ENCODE measurements around the gene REV3L. TPM values are rescaled to one million over a fixed set of nuclear protein-coding genes. Genes with fewer than 3 reads are reported as not detected.

Gene REV3L
- total RNA-seq, 1 experiment from 2014 or later: 5.3 TPM

DNA sequence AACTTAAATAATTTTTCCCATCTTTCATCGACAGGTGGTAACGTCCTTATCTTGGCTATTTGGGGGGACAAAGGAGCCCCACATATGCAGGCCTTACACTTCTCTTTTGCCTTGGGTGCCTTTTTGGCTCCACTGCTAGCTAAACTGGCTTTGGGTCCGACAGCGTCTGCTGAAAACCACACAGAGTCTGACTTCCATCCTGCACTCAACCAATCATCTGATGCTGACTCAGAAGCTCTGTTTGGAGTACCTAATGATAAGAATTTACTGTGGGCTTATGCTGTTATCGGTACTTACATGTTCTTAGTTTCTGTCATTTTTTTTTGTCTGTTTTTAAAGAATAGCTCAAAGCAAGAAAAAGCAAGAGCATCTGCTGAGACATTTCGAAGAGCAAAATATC lies 217.2 kb downstream of the REV3L start:
- Histone ChIP-seq H3K23ac (ENCODE audit: insufficient read length, low read depth, low read length) (no peak overlapping the region), H2AFZ (ENCODE audit: low read length) (no peak overlapping the region), H2AK5ac (ENCODE audit: insufficient read length, low read length) (no peak overlapping the region), H2BK15ac (ENCODE audit: low read depth, low read length) (no peak overlapping the region), H3K79me2 (ENCODE audit: insufficient read depth, low read length) (no peaks in the 10 kb centered on the region), H3K27me3 (ENCODE audit: insufficient read depth, low read length) (no peaks in the 10 kb centered on the region), H4K91ac (ENCODE audit: insufficient read length, low read depth, low read length) (no peak overlapping the region), H2BK12ac (ENCODE audit: insufficient read length, low read depth, low read length) (no peak overlapping the region), H3K9ac (ENCODE audit: extremely low read depth, insufficient read length, low read length) (no peak overlapping the region), H3K9me3 (ENCODE audit: control insufficient read depth, low read depth, low read length) (no peaks in the 10 kb centered on the region), H3K56ac (ENCODE audit: insufficient read length, low read depth, low read length) (no peak overlapping the region), H2BK20ac (ENCODE audit: low read depth, low read length, poor library complexity, severe bottlenecking) (no peak overlapping the region), H3K18ac (ENCODE audit: insufficient read length, low read depth, low read length) (no peak overlapping the region), H3K79me1 (ENCODE audit: insufficient read depth, low read depth, low read length, poor library complexity, severe bottlenecking) (no peaks in the 10 kb centered on the region), H3K27ac (ENCODE audit: insufficient read length, low read depth, low read length) (no peak overlapping the region), H4K5ac (ENCODE audit: insufficient read length, low read depth, low read length) (no peak overlapping the region), H3K23me2 (ENCODE audit: insufficient read length, low read depth, low read length, poor library complexity, severe bottlenecking) (no peaks in the 10 kb centered on the region), H3K4me1 (ENCODE audit: insufficient read depth, low read length) (no peaks in the 10 kb centered on the region), H2BK120ac (ENCODE audit: low read depth, low read length, poor library complexity, severe bottlenecking) (no peak overlapping the region), H4K20me1 (ENCODE audit: control insufficient read depth, insufficient read depth, insufficient read length) (no peaks in the 10 kb centered on the region), H3K4me2 (ENCODE audit: insufficient read depth, insufficient read length, low read length) (no peak overlapping the region), H2BK5ac (ENCODE audit: insufficient read length, low read length) (no peak overlapping the region), H3T11ph (ENCODE audit: low read length) (no peak overlapping the region), H3K14ac (ENCODE audit: insufficient read depth, low read length) (no peak overlapping the region), H4K8ac (replicated peaks; ENCODE audit: insufficient read length, low read depth, low read length) (no peak overlapping the region), H3K4ac (ENCODE audit: low read depth, low read length) (no peak overlapping the region)
- DNase-seq: no peak
- H3K9me3 Mint-ChIP-seq: no peaks in the 10 kb centered on the region
- H3K4me1 Mint-ChIP-seq: peaks cover 0 to under 1% of the 10 kb centered on the region in 2 experiments; a peak in 2 of 4 replicates
- H3K36me3 Mint-ChIP-seq (ENCODE audit: insufficient read depth in 1 of 3, low read depth in 3 of 3): peaks cover 8 to 57% (median 44%) of the 10 kb centered on the region in 3 experiments; a peak in 6 of 7 replicates
- no peak overlapping the region for H3K4me3 Mint-ChIP-seq
- WGBS (ENCODE audit: extremely low coverage, insufficient read length, low lambda C conversion rate): no CpG with 5 or more reads among the region's 6 CpGs
- TF ChIP-seq, protein P1, sequence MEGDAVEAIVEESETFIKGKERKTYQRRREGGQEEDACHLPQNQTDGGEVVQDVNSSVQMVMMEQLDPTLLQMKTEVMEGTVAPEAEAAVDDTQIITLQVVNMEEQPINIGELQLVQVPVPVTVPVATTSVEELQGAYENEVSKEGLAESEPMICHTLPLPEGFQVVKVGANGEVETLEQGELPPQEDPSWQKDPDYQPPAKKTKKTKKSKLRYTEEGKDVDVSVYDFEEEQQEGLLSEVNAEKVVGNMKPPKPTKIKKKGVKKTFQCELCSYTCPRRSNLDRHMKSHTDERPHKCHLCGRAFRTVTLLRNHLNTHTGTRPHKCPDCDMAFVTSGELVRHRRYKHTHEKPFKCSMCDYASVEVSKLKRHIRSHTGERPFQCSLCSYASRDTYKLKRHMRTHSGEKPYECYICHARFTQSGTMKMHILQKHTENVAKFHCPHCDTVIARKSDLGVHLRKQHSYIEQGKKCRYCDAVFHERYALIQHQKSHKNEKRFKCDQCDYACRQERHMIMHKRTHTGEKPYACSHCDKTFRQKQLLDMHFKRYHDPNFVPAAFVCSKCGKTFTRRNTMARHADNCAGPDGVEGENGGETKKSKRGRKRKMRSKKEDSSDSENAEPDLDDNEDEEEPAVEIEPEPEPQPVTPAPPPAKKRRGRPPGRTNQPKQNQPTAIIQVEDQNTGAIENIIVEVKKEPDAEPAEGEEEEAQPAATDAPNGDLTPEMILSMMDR (conservative IDR thresholded peaks at IDR 0.05): no peak
- no peak overlapping the region for H3K27ac Mint-ChIP-seq
- no peaks in the 10 kb centered on the region; the same call in none of the 2 replicates for H3K27me3 Mint-ChIP-seq (ENCODE audit: low read depth)

Measured in H9 (cell line).